ENCODE measurements around the gene PIP. TPM values are rescaled to one million over a fixed set of nuclear protein-coding genes. Genes with fewer than 3 reads are reported as not detected.

Gene PIP
- total and polyA plus RNA-seq, 9 of the 15 experiments (the other 6 are each of a cell fraction or from before 2014, with no cell fraction given), result not detected

GRCh38 chr7:143120691-143121405 lies 11.0 kb upstream of the PIP start:
- ChIA-PET POLR2A (no interaction called here), CTCF (ENCODE audit: low intra/inter-chr PET ratio) (no interaction called here)
- H3K27ac ChIP-seq (ENCODE audit: extremely low read depth, low read depth, low read length), result no peak overlapping the region
- no peak overlapping the region for H3K4me3 ChIP-seq
- no peak overlapping the region for H3K4me2 ChIP-seq (ENCODE audit: insufficient read depth, low read length)
- BruUV-seq (replicated peaks), result no TSS peak
- FAIRE-seq, result no peak
- H3K4me1 ChIP-seq (replicated peaks in 1 of 2; ENCODE audit: control insufficient read depth in 2 of 2, insufficient read depth in 2 of 2, low read length in 2 of 2), result no peaks in the 10 kb centered on the region
- DNase-seq (ENCODE audit: extremely low read depth in 1 of 4, low spot score in 3 of 4), result no peak
- no peak for ATAC-seq
- no peaks in the 10 kb centered on the region for H4K20me1 ChIP-seq (replicated peaks; ENCODE audit: control insufficient read depth, insufficient read depth, low read length)
- H3K9me3 ChIP-seq (replicated peaks; ENCODE audit: control insufficient read depth, insufficient read depth, low read depth, low read length), result no peaks in the 10 kb centered on the region
- H3K36me3 ChIP-seq (ENCODE audit: control insufficient read depth, insufficient read depth, low read length), result no peaks in the 10 kb centered on the region
- 0% methylated on average over 3 of the region's 3 CpGs for WGBS (ENCODE audit: insufficient coverage, low coverage, missing lambda C conversion rate)
- H3K79me2 ChIP-seq (ENCODE audit: control insufficient read depth, insufficient read depth, low read length), result no peaks in the 10 kb centered on the region
- H3K9ac ChIP-seq (ENCODE audit: insufficient read depth in 1 of 2, low read depth in 2 of 2, low read length in 2 of 2), result no peak overlapping the region
- no peaks in the 10 kb centered on the region for H3K27me3 ChIP-seq (ENCODE audit: control insufficient read depth in 2 of 2, insufficient read depth in 2 of 2, low read length in 2 of 2)
- in situ Hi-C loops (cut with MboI), result no loop called here
- TF ChIP-seq CTBP1 (IDR thresholded peaks at IDR 0.05; ENCODE audit: borderline replicate concordance), result no peak
- TF ChIP-seq ZFX (CRISPR knock-in tag; IDR thresholded peaks at IDR 0.05), result no peak
- no peak for TF ChIP-seq TRIM28 (IDR thresholded peaks at IDR 0.05)
- no peak for TF ChIP-seq HIVEP1 (CRISPR knock-in tag; IDR thresholded peaks at IDR 0.05)
- no peak for TF ChIP-seq DNMT1 (IDR thresholded peaks at IDR 0.05)
- no peak for TF ChIP-seq RBFOX2 (IDR thresholded peaks at IDR 0.05; ENCODE audit: low read depth, low read length)
- no peak for TF ChIP-seq CHD1 (IDR thresholded peaks at IDR 0.05; ENCODE audit: low read length)
- no peak for TF ChIP-seq NR3C1 (CRISPR knock-in tag; IDR thresholded peaks at IDR 0.05)
- no peak for TF ChIP-seq SREBF1 (IDR thresholded peaks at IDR 0.05; ENCODE audit: borderline replicate concordance, low read depth, low read length)
- TF ChIP-seq ERF (CRISPR knock-in tag; IDR thresholded peaks at IDR 0.05), result no peak
- TF ChIP-seq SRSF3 (IDR thresholded peaks at IDR 0.05; ENCODE audit: insufficient read depth, low read length), result no peak
- no peak for TF ChIP-seq TSC22D4 (tag; IDR thresholded peaks at IDR 0.05)
- TF ChIP-seq ZNF274 (IDR thresholded peaks at IDR 0.05; ENCODE audit: borderline replicate concordance, low read depth, low read length), result no peak
- TF ChIP-seq, protein P1, sequence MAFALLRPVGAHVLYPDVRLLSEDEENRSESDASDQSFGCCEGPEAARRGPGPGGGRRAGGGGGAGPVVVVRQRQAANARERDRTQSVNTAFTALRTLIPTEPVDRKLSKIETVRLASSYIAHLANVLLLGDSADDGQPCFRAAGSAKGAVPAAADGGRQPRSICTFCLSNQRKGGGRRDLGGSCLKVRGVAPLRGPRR (CRISPR knock-in tag; IDR thresholded peaks at IDR 0.05), result no peak
- no peak overlapping the region for H2AFZ ChIP-seq (ENCODE audit: low read depth, low read length)
- intact Hi-C loops (cut with micrococcal nuclease), result no loop called here
- no peaks in the 10 kb centered on the region for H3K9me1 ChIP-seq (ENCODE audit: control insufficient read depth, insufficient read depth, low read length)
